B cell (primary cell): Measurements from ENCODE around the gene EXOC3. TPM values are rescaled to one million over a fixed set of nuclear protein-coding genes. Genes with fewer than 3 reads are reported as not detected.

Source experiments
- ATAC-seq: fragments of 200-7000 bp; cut with Tn5 transposase; one replicate; pipeline ENCODE4 v1.10.0; 2021; ENCODE audit warnings: low read depth, mild to moderate bottlenecking, moderate number of reproducible peaks, moderate library complexity
- CTCF ChIA-PET: fragments of 350-600 bp; sonication (Branson Sonifier 250); formaldehyde crosslinking; loops from one replicate; lab custom pipeline; 2021; ENCODE audit warnings: antibody characterized with exemption, inconsistent platforms; lab: Charles Lee
- POLR2A ChIA-PET: fragments of 350-600 bp; sonication (Branson Sonifier 250); formaldehyde crosslinking; loops from one replicate; lab custom pipeline; 2021; ENCODE audit warnings: antibody characterized with exemption; lab: Charles Lee
- DNase-seq: peaks from one replicate; pipeline ENCODE4 v3.0.0; 2013
- H2AFZ ChIP-seq: 2 replicates; pipeline ENCODE4 v1.6.1; 2012; ENCODE audit warnings: mild to moderate bottlenecking, low read depth, low read length; ENCODE audit not compliant: insufficient read depth, poor library complexity, severe bottlenecking
- H3K27ac ChIP-seq, 2 donors: 1 replicate in 1 of 2; 2 replicates in 1 of 2; pipeline ENCODE4 v1.5.1; 2012 to 2013; ENCODE audit warnings: low read length in 2 of 2, mild to moderate bottlenecking in 2 of 2, moderate library complexity in 1 of 2
- H3K27me3 ChIP-seq, 4 experiments: fragments of 200-600 bp in 1 of 4; sonication (generic) in 1 of 4; replicated peaks in 1 of 4; 1 replicate in 2 of 4; 2 replicates in 2 of 4; pipeline versions ENCODE4 v1.6.1 to v1.7.0; 2013 to 2016; ENCODE audit warnings: low read length in 3 of 4, mild to moderate bottlenecking in 2 of 4, mixed read lengths in 1 of 4, moderate library complexity in 1 of 4; ENCODE audit not compliant: insufficient read depth in 4 of 4, control insufficient read depth in 3 of 4; ENCODE audit errors: control extremely low read depth in 1 of 4
- H3K36me3 ChIP-seq, 2 experiments: replicated peaks in 1 of 2; 1 replicate in 1 of 2; 2 replicates in 1 of 2; pipeline versions ENCODE4 v1.6.1 to v1.7.1; 2013; ENCODE audit warnings: low read length in 1 of 2; ENCODE audit not compliant: insufficient read depth in 2 of 2, control insufficient read depth in 1 of 2; ENCODE audit errors: control extremely low read depth in 1 of 2, extremely low read depth in 1 of 2
- H3K4me1 ChIP-seq, 2 donors: fragments of 200-600 bp in 1 of 2; sonication (generic) in 1 of 2; 1 replicate in 1 of 2; 2 replicates in 1 of 2; pipeline versions ENCODE4 v1.5.1 to v1.6.1; 2013 to 2017; ENCODE audit warnings: low read length in 2 of 2; ENCODE audit not compliant: control insufficient read depth in 2 of 2, insufficient read depth in 2 of 2
- H3K4me2 ChIP-seq: replicated peaks from 2 replicates; pipeline ENCODE3; 2012; ENCODE audit warnings: mild to moderate bottlenecking, low read depth, low read length; ENCODE audit not compliant: poor library complexity, severe bottlenecking
- H3K4me3 ChIP-seq, 5 experiments: fragments of 200-600 bp in 1 of 5; sonication (generic) in 1 of 5; 1 replicate in 3 of 5; 2 replicates in 2 of 5; pipeline versions ENCODE4 v1.5.1 to v1.7.0; 2011 to 2016; ENCODE audit warnings: low read length in 4 of 5, mild to moderate bottlenecking in 4 of 5, low read depth in 2 of 5, control low read depth in 1 of 5, moderate library complexity in 1 of 5; ENCODE audit not compliant: insufficient read depth in 1 of 5; ENCODE audit errors: control extremely low read depth in 1 of 5, extremely low read depth in 1 of 5
- H3K79me2 ChIP-seq: fragments of 200-600 bp; sonication (generic); one replicate; pipeline ENCODE4 v1.6.0; 2016; ENCODE audit warnings: low read length; ENCODE audit not compliant: control insufficient read depth, insufficient read depth
- H3K9ac ChIP-seq: fragments of 200-600 bp; sonication (generic); 2 replicates; pipeline ENCODE4 v1.6.1; 2017; ENCODE audit warnings: mild to moderate bottlenecking, low read length, moderate library complexity
- H3K9me3 ChIP-seq, 3 donors: one replicate each; pipeline versions ENCODE4 v1.6.1 to v1.7.1; 2013; ENCODE audit warnings: low read length in 2 of 3; ENCODE audit not compliant: control insufficient read depth in 2 of 3, insufficient read depth in 1 of 3; ENCODE audit errors: control extremely low read depth in 1 of 3
- H4K20me1 ChIP-seq: 2 replicates; pipeline ENCODE4 v1.6.0; 2012; ENCODE audit warnings: mild to moderate bottlenecking, low read length; ENCODE audit not compliant: insufficient read depth, control insufficient read depth, poor library complexity, severe bottlenecking
- H3K27ac Mint-ChIP-seq: one replicate; pipeline ENCODE4 v1.8.0; 2021; ENCODE audit warnings: mixed read lengths
- H3K27me3 Mint-ChIP-seq: one replicate; pipeline ENCODE4 v1.8.0; 2021; ENCODE audit warnings: mixed read lengths
- H3K4me1 Mint-ChIP-seq: one replicate; pipeline ENCODE4 v1.8.0; 2021; ENCODE audit warnings: mixed read lengths
- H3K4me3 Mint-ChIP-seq: one replicate; pipeline ENCODE4 v1.8.0; 2021; ENCODE audit warnings: mixed read lengths
- H3K9me3 Mint-ChIP-seq: one replicate; pipeline ENCODE4 v1.8.0; 2022; ENCODE audit warnings: mixed read lengths; ENCODE audit not compliant: insufficient read depth
- CTCF ChIP-seq: fragments of 200-600 bp; IDR thresholded peaks from one replicate; pipeline ENCODE4 v1.8.0; 2022; ENCODE audit warnings: antibody characterized with exemption, mild to moderate bottlenecking
- EZH2 ChIP-seq: IDR thresholded peaks from 2 replicates; pipeline ENCODE4 v1.6.1; 2012; ENCODE audit warnings: borderline replicate concordance, low read depth, mild to moderate bottlenecking, moderate library complexity, low read length; ENCODE audit not compliant: insufficient read depth, poor library complexity, severe bottlenecking
- WGBS: methylation state at CpG from one replicate; pipeline ENCODE4 v1.1.5; 2013; ENCODE audit warnings: missing lambda C conversion rate; ENCODE audit not compliant: insufficient coverage; 5-methylcytosine and 5-hydroxymethylcytosine counted together
- intact Hi-C: fragments of 100-400 bp; cut with micrococcal nuclease; formaldehyde crosslinking; loops from one replicate; pipeline ENCODE4 v1.10.0; 2022
- polyA plus RNA-seq: library from polyadenylated mRNA; depleted of rRNA; stranded (reverse); fragments of >200 nt; gene quantifications from 2 replicates; pipeline ENCODE4 v1.2.3, GENCODE V29; 2012
- total RNA-seq, 2 donors: library from RNA; stranded (reverse); fragments of 120-200 nt in 1 of 2; gene quantifications; 1 replicate in 1 of 2; 2 replicates in 1 of 2; pipeline versions ENCODE4 v1.2.3 to v1.2.4, GENCODE V29; 2013 to 2022

The EXOC3 gene
- total and polyA plus RNA-seq, 2 donors (not counting 1 experiment from before 2014, with no cell fraction given), result 44.0 to 97.1 TPM

- no peaks in the 10 kb centered on the region for H3K36me3 ChIP-seq
- peaks cover 0 to 63% (median 11%) of the 10 kb centered on the region in 4 experiments for H3K27me3 ChIP-seq
- no peaks in the 10 kb centered on the region for H3K79me2 ChIP-seq
- no peak overlapping the region for H3K9ac ChIP-seq
- 70% methylated on average over 30 of the region's 36 CpGs for WGBS
- no peak overlapping the region for H2AFZ ChIP-seq
- DNase-seq (no peak), ATAC-seq (no peak)
- Mint-ChIP-seq H3K4me3 (no peak overlapping the region), H3K27me3 (peaks cover 34% of the 10 kb centered on the region), H3K4me1 (no peaks in the 10 kb centered on the region), H3K9me3 (no peaks in the 10 kb centered on the region), H3K27ac (no peak overlapping the region)
- no peaks in the 10 kb centered on the region for H4K20me1 ChIP-seq
- intact Hi-C loops, result no loop called here
- ChIA-PET POLR2A (interaction anchor here (0.7 kb wide), 1 partner anchor 1735 kb away, joined by 7 read pairs; no protein-coding TSS in a partner anchor), CTCF (no interaction called here)
- TF ChIP-seq EZH2 (no peak), CTCF (no peak)
- peaks cover 0 to 32% (median 0%) of the 10 kb centered on the region in 3 donors for H3K9me3 ChIP-seq
- peaks cover 8 to 13% of the 10 kb centered on the region in 2 donors for H3K4me1 ChIP-seq
- H3K4me3 ChIP-seq, result no peak overlapping the region
- no peak overlapping the region for H3K4me2 ChIP-seq
- no peak overlapping the region for H3K27ac ChIP-seq
These were observed 59.5 kb downstream of the EXOC3 start for GRCh38 chr5:502325-503079.
